HG02938 (cell line): ENCODE data around the gene HSCB.
"Not testable (repeated sequence)": the region's sequence is repeated elsewhere in the genome, so short reads cannot be mapped to it uniquely, and the experiment has no call there.

Experiments used
- ATAC-seq: cut with Tn5 transposase; IDR thresholded peaks from one replicate; pipeline ENCODE4 v1.9.1; 2021; ENCODE audit warnings: mild to moderate bottlenecking, moderate library complexity; ENCODE audit not compliant: unreplicated experiment

Gene HSCB

GRCh38 chr22:28788601-28789000 lies 46.8 kb downstream of the HSCB start:
- ATAC-seq, result no peak

- ATAC-seq, result no peak
These were observed 49.3 kb downstream of the HSCB start for GRCh38 chr22:28791124-28791523.

GRCh38 chr22:28791841-28792490 lies 50.1 kb downstream of the HSCB start:
- peak; percentile 63 for ATAC-seq

GRCh38 chr22:28792491-28793383 lies 50.9 kb downstream of the HSCB start:
- peak; percentile 33 for ATAC-seq

- no peak for ATAC-seq
These were observed 52.2 kb downstream of the HSCB start for GRCh38 chr22:28793976-28794584.

GRCh38 chr22:28795071-28795693 lies 53.3 kb downstream of the HSCB start:
- no peak for ATAC-seq

GRCh38 chr22:28795932-28796856 lies 54.4 kb downstream of the HSCB start:
- ATAC-seq, result no peak

GRCh38 chr22:28798810-28799605 lies 57.2 kb downstream of the HSCB start:
- no peak for ATAC-seq

- peak; percentile 33 for ATAC-seq
These were observed 57.9 kb downstream of the HSCB start for GRCh38 chr22:28799606-28800307.

GRCh38 chr22:28800308-28801041 lies 58.6 kb downstream of the HSCB start, which contains the start of gene XBP1:
Gene XBP1, minus strand, starts transcription at chr22:28800569.
- peak; percentile 32 for ATAC-seq

GRCh38 chr22:28801845-28802594 lies 60.2 kb downstream of the HSCB start:
- no peak for ATAC-seq

- no peak for ATAC-seq
These were observed 60.8 kb downstream of the HSCB start for GRCh38 chr22:28802595-28803123.

GRCh38 chr22:28805426-28805825 lies 63.6 kb downstream of the HSCB start:
- ATAC-seq, result not testable (repeated sequence)
